Colonic mucosa (tissue), 4 donors: ENCODE measurements around the gene TCF25. TPM values are rescaled to one million over a fixed set of nuclear protein-coding genes. Genes with fewer than 3 reads are reported as not detected.
"Not testable (repeated sequence)": the region's sequence is repeated elsewhere in the genome, so short reads cannot be mapped to it uniquely, and the experiment has no call there.

Experiments used
- DNase-seq: peaks from one replicate; pipeline ENCODE4 v3.0.0-alpha.2; 2020
- H3K27ac ChIP-seq: fragments of 200-600 bp; one replicate; pipeline ENCODE4 v1.8.0; 2021
- H3K27me3 ChIP-seq: fragments of 200-600 bp; one replicate; pipeline ENCODE4 v1.8.0; 2021
- H3K36me3 ChIP-seq: fragments of 200-600 bp; one replicate; pipeline ENCODE4 v1.8.0; 2021
- H3K4me1 ChIP-seq: fragments of 200-600 bp; one replicate; pipeline ENCODE4 v1.8.0; 2021; ENCODE audit warnings: mild to moderate bottlenecking
- H3K4me3 ChIP-seq: fragments of 200-600 bp; one replicate; pipeline ENCODE4 v1.8.0; 2021
- H3K9ac ChIP-seq, 2 donors: one replicate each; pipeline ENCODE4 v1.7.0; 2013; ENCODE audit warnings: control low read depth in 2 of 2, low read depth in 2 of 2, low read length in 2 of 2
- H3K9me3 ChIP-seq: fragments of 200-600 bp; one replicate; pipeline ENCODE4 v1.8.0; 2021
- intact Hi-C: fragments of 100-400 bp; cut with DNase I; formaldehyde crosslinking; loops from one replicate; pipeline ENCODE4 v1.14.1; 2022
- total RNA-seq, 2 donors: library from RNA; stranded (reverse); fragmentation: NEBNext Ultra II Directional in 1 of 2; extraction: Animal tissue kit (Norgen Biotek cat#: 25700) in 1 of 2; gene quantifications; one replicate each; pipeline ENCODE4 v1.2.1, GENCODE V29; 2021
- TF ChIP-seq, protein P1 (sequence below): fragments of 200-600 bp; IDR thresholded peaks from one replicate; pipeline ENCODE4 v1.8.0; 2022; ENCODE audit warnings: antibody characterized with exemption, mild to moderate bottlenecking
- donor health status: healthy.
- donor health status: DM: no; HTN: no; CAD: no.
- donor health status: DM: no; HTN: no; CAD: no.

TCF25 gene
- total RNA-seq, 2 donors from 2014 or later: 164 to 165 TPM

DNA sequence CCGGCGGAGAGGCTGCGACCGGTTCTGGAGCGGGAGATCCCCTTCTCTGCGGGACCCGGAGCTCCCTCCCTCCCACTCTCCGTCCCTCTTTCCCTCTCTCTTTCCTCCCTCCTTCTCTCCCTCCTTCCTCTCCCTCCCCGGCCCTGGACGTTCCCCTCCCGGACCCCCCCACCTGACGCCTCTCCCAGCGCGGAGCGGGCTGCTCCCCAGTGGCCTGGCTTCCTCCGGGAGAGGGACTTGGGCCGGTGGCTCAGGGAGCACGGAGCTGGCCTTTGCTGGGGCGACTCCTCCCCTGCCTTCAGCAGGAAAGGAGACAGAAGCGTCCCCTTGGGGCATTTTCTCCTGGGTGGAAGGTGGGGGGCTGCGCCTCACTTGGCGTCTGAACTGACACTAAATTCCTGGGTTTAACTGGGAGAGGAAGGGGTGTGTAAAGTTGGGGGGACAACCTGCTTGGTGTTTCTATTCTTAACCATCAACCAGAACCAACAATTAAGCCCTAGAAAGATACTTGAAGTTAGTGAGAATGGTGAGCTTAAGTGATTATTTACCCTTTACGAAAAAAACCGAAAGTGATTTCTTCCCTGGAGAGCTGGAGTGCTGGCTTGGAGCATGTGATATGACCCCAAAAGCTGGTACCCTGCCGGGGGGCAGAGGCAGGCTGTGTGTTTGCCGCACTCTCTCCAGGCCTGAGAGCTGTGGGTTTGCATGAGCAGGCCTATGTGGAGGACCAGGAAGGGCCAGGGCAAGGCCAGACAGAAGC, 44.3 kb upstream of the TCF25 start:
- peak overlapping the region; percentile 93 to 95 for H3K9ac ChIP-seq
- H3K27me3 ChIP-seq: no peaks in the 10 kb centered on the region
- H3K4me1 ChIP-seq: no peaks in the 10 kb centered on the region
- H3K9me3 ChIP-seq: no peaks in the 10 kb centered on the region
- H3K4me3 ChIP-seq: peak overlapping the region; percentile 60
- TF ChIP-seq, protein P1, sequence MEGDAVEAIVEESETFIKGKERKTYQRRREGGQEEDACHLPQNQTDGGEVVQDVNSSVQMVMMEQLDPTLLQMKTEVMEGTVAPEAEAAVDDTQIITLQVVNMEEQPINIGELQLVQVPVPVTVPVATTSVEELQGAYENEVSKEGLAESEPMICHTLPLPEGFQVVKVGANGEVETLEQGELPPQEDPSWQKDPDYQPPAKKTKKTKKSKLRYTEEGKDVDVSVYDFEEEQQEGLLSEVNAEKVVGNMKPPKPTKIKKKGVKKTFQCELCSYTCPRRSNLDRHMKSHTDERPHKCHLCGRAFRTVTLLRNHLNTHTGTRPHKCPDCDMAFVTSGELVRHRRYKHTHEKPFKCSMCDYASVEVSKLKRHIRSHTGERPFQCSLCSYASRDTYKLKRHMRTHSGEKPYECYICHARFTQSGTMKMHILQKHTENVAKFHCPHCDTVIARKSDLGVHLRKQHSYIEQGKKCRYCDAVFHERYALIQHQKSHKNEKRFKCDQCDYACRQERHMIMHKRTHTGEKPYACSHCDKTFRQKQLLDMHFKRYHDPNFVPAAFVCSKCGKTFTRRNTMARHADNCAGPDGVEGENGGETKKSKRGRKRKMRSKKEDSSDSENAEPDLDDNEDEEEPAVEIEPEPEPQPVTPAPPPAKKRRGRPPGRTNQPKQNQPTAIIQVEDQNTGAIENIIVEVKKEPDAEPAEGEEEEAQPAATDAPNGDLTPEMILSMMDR: no peak
- intact Hi-C loops: no loop called here
- H3K36me3 ChIP-seq: no peaks in the 10 kb centered on the region
- peak overlapping the region; percentile 93 for H3K27ac ChIP-seq
- DNase-seq: peak; percentile 55

DNA sequence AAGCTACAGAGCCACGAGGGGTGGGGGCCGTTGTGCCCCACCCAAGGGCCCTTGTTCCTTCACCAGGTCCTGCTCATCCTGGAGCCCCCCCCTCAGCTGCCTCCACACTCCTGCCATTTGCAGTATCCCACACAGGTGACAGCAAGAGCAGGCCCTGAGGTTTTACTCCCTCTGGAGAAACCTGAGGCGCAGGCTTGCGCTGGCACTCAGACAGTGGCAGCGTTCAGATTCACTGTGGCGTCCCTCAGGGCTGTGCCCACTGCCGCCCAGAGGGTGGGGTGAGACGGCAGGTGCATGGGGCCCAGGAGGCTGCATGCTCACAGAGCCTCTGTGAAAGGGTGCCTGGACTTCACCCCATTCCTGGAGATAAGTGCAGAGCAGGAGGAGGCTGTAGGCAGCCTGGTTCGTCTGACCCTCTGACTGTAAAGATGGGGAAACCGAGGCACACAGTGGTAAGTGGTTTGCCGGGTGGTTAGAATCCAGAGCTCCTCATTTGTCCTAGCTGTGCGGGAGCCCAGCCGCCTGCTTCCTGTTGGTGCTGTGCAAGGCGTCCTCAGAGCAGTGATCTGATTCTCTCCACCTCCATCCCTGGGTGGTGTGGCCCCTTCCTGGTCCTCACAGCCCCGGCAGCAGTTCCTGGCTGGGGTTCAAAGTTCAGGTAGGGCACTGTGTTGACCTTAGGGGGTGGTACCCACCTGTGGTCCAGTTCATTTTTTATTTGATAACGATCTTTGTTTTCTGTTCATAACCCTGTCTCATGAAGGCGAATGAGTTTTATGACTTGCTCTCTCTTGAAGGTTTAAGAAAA, 43.6 kb upstream of the TCF25 start:
- H3K27me3 ChIP-seq: no peaks in the 10 kb centered on the region
- H3K9ac ChIP-seq: peak overlapping the region; percentile 93 to 95
- TF ChIP-seq, protein P1: no peak
- no peaks in the 10 kb centered on the region for H3K9me3 ChIP-seq
- peak overlapping the region; percentile 60 for H3K4me3 ChIP-seq
- intact Hi-C loops: no loop called here
- H3K4me1 ChIP-seq: no peaks in the 10 kb centered on the region
- no peaks in the 10 kb centered on the region for H3K36me3 ChIP-seq
- DNase-seq: peak; percentile 86
- H3K27ac ChIP-seq: peak overlapping the region; percentile 93

DNA sequence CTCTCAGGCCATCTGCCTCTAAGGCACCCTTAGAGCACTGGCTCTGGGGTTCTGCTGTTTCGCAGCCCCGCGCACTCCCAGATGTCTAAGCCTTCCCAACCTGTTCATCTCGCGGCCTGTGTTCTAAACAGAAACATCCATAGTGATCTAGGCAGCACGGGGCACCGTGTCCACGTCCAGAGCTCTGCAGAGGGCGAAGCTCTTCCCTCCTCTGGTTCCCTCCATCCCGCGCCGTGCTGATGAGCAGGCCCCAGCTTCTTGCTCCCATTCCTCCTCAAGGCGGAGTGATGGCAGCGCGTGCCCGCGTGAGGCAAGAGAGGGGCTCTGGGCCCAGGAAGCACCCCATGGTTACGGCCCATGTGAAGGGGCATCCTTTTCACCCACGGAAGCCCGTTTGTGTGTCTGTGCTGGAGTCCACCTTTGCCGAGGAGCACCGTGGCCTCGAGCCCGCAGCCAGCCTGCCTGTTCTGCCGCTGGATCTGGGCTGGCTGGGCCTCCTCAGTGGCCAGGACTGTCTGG, 41.5 kb upstream of the TCF25 start:
- Histone ChIP-seq H3K9ac (peak overlapping the region in 1 of 2 donors; percentile 34), H3K4me3 (no peak overlapping the region), H3K27me3 (no peaks in the 10 kb centered on the region), H3K36me3 (no peaks in the 10 kb centered on the region), H3K4me1 (peaks cover under 1% of the 10 kb centered on the region), H3K27ac (no peak overlapping the region), H3K9me3 (no peaks in the 10 kb centered on the region)
- DNase-seq: no peak
- TF ChIP-seq, protein P1: no peak
- intact Hi-C loops: no loop called here

DNA sequence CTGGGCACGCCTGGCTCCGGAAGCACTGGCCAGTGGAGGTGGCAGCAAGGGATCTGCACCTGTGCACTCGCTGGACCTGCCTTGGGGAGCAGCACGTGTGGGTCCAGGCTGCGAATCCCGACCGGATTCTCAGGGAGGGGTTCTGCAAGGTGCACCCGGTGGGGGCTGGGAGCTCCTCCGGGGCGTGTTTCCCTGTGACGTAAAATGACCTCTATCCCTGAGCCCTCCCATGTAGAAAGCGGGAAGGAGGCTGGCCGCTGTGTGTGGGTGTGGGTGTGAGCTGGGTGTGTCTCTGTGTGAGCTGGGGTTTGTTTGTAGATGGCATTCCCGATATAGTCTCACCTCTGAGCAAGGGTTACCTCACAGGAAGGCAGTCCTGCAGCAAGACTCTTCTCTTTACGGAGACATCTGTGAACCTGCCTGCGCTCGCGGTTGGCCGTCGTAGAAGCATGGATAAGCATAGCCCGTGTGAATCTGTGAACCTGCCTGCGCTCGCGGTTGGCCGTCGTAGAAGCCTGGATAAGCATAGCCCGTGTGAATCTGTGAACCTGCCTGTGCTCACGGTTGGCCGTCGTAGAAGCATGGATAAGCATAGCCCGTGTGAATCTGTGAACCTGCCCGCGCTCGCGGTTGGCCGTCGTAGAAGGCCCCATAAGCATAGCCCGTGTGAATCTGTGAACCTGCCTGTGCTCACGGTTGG, 39.6 kb upstream of the TCF25 start:
- peak overlapping the region; percentile 28 to 95 for H3K9ac ChIP-seq
- peak; percentile 95 for DNase-seq
- H3K36me3 ChIP-seq, H3K9me3 ChIP-seq, H3K4me3 ChIP-seq, H3K27me3 ChIP-seq, intact Hi-C loops: not testable (repeated sequence)
- peak overlapping the region; percentile 80 for H3K27ac ChIP-seq
- peaks cover 16% of the 10 kb centered on the region for H3K4me1 ChIP-seq

DNA sequence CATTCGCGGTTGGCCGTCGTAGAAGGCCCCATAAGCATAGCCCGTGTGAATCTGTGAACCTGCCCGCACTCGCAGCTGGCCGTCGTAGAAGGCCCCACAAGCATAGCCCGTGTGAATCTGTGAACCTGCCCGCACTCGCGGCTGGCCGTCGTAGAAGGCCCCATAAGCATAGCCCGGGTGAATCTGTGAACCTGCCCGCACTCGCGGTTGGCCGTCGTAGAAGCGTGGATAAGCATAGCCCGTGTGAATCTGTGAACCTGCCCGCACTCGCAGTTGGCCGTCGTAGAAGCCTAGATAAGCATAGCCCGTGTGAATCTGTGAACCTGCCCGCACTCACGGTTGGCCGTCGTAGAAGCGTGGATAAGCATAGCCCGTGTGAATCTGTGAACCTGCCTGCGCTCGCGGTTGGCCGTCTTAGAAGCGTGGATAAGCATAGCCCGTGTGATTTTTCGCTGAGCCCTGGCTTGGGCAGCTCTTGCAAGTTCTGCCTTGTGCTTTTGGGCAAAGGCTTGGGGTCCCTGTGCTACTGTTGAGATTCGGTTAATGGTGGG, 38.5 kb upstream of the TCF25 start:
- H3K27me3 ChIP-seq, intact Hi-C loops, H3K4me3 ChIP-seq, DNase-seq, H3K9me3 ChIP-seq, H3K27ac ChIP-seq, H3K36me3 ChIP-seq: not testable (repeated sequence)
- Histone ChIP-seq H3K9ac (peak overlapping the region in 1 of 2 donors; percentile 6), H3K4me1 (peaks cover 16% of the 10 kb centered on the region)

DNA sequence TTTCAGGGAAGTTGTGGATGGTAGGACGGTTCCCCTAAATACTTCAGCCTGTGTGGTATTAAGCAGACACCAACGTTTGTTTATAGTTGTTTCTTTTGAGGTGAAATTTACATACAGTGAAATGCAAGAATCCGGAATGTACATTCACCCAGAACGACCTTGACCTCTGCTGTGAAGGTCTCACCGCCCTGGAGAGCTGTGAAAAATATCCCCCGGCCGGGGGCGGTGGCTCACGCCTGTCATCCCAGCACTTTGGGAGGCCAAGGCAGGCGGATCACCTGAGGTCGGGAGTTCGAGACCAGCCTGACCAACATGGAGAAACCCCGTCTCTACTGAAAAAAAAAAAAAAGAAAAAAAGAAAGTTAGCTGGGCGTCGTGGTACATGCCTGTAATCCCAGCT, 36.9 kb upstream of the TCF25 start:
- peak overlapping the region in 1 of 2 donors; percentile 40 for H3K9ac ChIP-seq
- DNase-seq, H3K9me3 ChIP-seq, H3K4me3 ChIP-seq, H3K36me3 ChIP-seq, H3K27me3 ChIP-seq, intact Hi-C loops, H3K27ac ChIP-seq: not testable (repeated sequence)
- peaks cover 16% of the 10 kb centered on the region for H3K4me1 ChIP-seq
